GM19099 (cell line): ENCODE results near the gene PPARD.

Experiments
- POLR2A ChIP-seq: IDR thresholded peaks from 3 replicates; pipeline ENCODE4 v1.6.1; 2011; ENCODE audit warnings: low read depth; ENCODE audit not compliant: insufficient read length; ENCODE audit errors: extremely low read depth

PPARD gene

GRCh38 chr6:35452183-35453090 lies 110.1 kb downstream of the PPARD start, which contains the start of gene FANCE:
TSS of gene FANCE (plus strand) at chr6:35452338. CDS start at chr6:35452546, 208 bp downstream.
- peak; percentile 59 for TF ChIP-seq POLR2A

- TF ChIP-seq POLR2A: no peak
These were observed 110.9 kb downstream of the PPARD start for GRCh38 chr6:35453236-35453635.

DNA sequence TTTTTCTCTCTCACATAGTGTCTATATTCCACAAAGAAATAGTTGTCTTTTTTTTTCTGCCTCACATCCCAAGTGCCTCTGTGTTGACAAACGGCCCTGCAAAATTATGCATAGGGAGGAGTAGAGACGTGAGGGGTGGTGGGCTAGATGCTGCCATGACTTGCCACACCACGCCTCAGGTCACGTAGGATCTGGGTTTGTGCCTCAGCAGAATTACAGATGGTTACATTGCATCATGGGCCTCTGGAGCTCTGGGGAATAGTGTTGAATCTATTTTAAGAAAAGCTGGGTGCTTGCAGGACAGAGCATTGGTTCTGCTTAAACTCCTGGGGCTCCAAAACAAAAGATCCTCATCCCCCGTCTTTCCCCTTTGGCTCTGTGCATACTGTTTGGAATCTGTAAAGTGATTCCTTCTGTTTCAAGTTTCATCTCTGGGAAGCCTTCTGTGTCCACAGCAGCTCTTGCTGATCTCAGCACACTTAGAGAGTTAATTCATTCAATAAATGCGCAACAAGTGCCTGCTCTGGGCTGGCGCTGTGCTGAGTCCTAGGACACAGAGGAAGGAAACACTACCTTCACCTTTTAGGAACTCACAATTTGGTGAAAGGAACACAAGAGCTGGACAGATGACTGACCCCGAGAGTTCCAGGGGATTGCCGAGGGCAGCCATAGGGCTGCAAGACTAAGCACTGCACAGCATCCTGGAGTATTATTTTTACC lies 112.2 kb downstream of the PPARD start:
- TF ChIP-seq POLR2A: no peak

GRCh38 chr6:35457907-35458306 lies 115.5 kb downstream of the PPARD start:
- TF ChIP-seq POLR2A: no peak

DNA sequence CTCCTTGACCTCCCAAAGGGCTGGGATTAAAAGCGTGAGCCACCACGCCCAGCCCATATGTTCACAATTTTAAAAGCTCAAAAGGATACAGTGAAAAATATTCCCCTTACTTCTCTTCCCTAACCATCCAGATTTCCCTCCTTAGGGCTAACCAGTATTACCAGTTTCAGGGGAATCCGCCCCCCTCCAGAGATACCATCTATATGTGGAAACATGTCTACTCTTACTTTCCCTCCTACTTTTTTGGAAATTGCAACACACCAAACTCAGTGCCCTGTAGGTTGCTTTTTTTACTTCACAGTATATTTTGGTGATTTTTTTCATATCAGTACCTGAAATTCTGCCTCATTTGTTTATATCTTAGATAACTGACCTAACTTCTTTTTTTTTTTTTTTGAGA lies 118.9 kb downstream of the PPARD start:
- TF ChIP-seq POLR2A: no peak

DNA sequence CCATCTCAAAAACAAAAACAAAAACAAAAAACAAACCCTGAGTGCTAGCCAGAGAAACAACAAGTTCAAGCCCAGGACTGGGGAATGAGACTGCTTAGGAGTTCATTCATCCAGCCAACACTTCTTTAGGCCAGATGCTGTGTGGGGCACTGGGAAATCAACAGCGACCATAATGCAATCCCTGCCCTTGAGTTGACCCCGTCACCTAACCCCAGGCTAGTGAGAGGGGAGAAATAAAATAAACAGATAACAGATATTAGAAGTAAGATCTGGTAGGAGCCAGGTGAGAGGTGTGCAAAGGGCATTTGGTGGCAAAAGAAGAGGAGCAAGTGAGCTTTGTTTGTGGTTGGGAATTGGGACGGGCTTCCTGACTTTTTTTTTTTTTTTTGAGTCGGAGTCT lies 120.9 kb downstream of the PPARD start:
- TF ChIP-seq POLR2A: no peak

- TF ChIP-seq POLR2A: no peak
These were observed 123.3 kb downstream of the PPARD start for GRCh38 chr6:35465646-35466045.

DNA sequence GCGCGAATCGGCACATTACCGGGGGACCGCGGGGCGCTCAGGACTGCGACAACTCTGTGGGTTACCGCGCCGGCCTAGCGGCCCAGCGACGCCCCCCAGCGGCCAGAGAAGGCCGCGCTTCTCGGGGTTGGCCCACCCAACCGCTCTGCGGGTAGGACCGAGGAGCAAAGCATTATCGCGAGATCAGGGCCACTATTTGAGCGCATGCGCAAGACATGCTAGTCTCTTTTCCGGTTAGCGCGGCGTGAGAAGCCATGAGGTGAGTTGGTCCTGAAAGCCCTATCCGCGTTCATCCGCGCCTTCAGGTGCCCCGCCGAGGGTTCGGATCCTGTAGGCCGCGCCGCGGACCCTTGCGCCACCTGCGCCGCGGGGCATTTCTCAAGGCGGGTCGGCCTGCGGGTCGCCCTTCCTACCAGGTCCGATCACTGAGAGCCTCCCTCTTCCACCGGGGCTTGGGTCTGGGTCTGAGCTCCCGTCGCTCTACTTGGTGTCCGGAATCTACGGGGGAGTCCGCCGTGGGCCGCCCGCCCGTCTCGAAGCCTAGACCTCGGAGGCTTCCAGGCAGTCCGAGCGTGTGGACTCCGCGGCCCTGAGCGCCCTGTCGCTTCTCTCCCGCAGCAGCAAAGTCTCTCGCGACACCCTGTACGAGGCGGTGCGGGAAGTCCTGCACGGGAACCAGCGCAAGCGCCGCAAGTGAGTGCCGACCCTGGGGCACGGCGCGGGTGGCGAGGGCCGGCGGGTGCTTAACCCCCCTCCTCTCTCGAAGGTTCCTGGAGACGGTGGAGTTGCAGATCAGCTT lies 126.0 kb downstream of the PPARD start, which contains the start of gene RPL10A:
RPL10A (plus strand) TSS at position 221 of the 799 bp plus-strand sequence; CDS start at position 255, 34 bp downstream.
- peak; percentile 100 for TF ChIP-seq POLR2A

GRCh38 chr6:35468980-35469750 lies 126.8 kb downstream of the PPARD start:
- TF ChIP-seq POLR2A: no peak

GRCh38 chr6:35469751-35470662 lies 127.6 kb downstream of the PPARD start:
- TF ChIP-seq POLR2A: no peak

DNA sequence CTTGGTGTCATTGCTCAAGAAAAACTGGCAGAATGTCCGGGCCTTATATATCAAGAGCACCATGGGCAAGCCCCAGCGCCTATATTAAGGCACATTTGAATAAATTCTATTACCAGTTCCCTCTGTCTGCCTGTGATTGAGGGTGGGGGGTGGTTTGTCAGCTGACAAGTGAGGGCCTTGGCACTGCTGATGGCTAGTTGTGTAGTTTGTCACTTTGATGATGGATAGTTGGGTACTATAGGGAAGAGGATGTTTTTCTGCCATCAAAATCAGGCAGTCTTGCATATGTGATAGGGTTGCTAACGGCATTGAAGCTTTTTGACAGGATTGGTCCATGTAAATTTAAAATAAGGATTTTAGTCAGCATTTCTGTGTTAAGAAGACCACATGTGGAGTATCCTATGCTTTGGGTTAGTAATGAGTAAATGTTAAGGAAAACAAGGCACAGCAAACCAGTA lies 128.3 kb downstream of the PPARD start:
- no peak for TF ChIP-seq POLR2A

DNA sequence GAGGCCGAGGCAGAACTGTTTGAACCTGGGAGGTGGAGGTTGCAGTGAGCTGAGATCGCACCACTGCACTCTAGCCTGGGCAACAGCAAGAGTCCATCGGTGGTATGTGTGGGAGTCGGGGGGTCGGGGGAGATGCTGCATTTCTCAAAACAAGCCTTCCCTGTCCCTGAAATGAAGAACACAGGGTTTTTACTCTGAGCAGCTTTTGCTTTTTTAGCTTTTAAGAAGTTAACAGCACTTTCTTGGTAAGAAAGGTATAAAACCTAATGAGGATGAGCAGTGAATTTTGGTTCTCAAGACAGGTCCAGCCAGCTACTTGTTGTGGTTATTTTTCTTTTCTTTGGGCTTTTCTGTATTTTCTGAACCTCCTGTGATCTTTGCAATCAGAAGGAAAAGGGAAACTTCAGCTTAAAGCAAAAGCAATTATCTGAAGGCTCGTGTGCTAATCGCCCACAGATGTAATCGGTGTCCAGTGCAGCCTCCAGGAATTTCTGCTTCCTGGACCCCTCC lies 129.5 kb downstream of the PPARD start:
- no peak for TF ChIP-seq POLR2A
